ENCODE results near the gene PSMA2. TPM values are rescaled to one million over a fixed set of nuclear protein-coding genes. Genes with fewer than 3 reads are reported as not detected.

Gene PSMA2
- total RNA-seq, 3 donors from 2014 or later, result 52.1 to 69.9 (median 60.2) TPM

GRCh38 chr7:42883950-42884349 is 48.0 kb downstream of the PSMA2 start:
- Histone ChIP-seq H3K27ac (no peak overlapping the region), H3K4me1 (no peaks in the 10 kb centered on the region), H3K4me3 (no peak overlapping the region), H3K27me3 (no peaks in the 10 kb centered on the region), H3K9me3 (no peaks in the 10 kb centered on the region), H3K36me3 (no peaks in the 10 kb centered on the region)
- DNase-seq (ENCODE audit: low spot score in 2 of 2), result no peak
- intact Hi-C loops (cut with DNase I; ENCODE audit: low total_unique reads), result no loop called here
- TF ChIP-seq POLR2AphosphoS5 (IDR thresholded peaks at IDR 0.05), result no peak
- no peak for TF ChIP-seq CTCF (IDR thresholded peaks at IDR 0.05)
- no peak for TF ChIP-seq POLR2A (IDR thresholded peaks at IDR 0.05)

- no peak for TF ChIP-seq POLR2AphosphoS5 (IDR thresholded peaks at IDR 0.05)
- no peak for TF ChIP-seq CTCF (IDR thresholded peaks at IDR 0.05)
- TF ChIP-seq POLR2A (IDR thresholded peaks at IDR 0.05), result no peak
- Histone ChIP-seq H3K27me3 (no peaks in the 10 kb centered on the region), H3K27ac (no peak overlapping the region), H3K36me3 (no peaks in the 10 kb centered on the region), H3K4me3 (no peak overlapping the region), H3K4me1 (no peaks in the 10 kb centered on the region), H3K9me3 (no peaks in the 10 kb centered on the region)
- DNase-seq (ENCODE audit: low spot score in 2 of 2), result no peak
- intact Hi-C loops (cut with DNase I; ENCODE audit: low total_unique reads), result no loop called here
These were observed 51.6 kb downstream of the PSMA2 start for GRCh38 chr7:42880392-42880791.

- H3K4me1 ChIP-seq, result no peaks in the 10 kb centered on the region
- no peaks in the 10 kb centered on the region for H3K9me3 ChIP-seq
- H3K27me3 ChIP-seq, result no peaks in the 10 kb centered on the region
- TF ChIP-seq POLR2AphosphoS5 (IDR thresholded peaks at IDR 0.05) (no peak), CTCF (IDR thresholded peaks at IDR 0.05) (no peak), POLR2A (IDR thresholded peaks at IDR 0.05) (no peak)
- no peak overlapping the region for H3K27ac ChIP-seq
- intact Hi-C loops (cut with DNase I; ENCODE audit: low total_unique reads), result loop anchor here (2.0 kb wide), 1 partner anchor 30 kb away; no protein-coding TSS in a partner anchor
- no peaks in the 10 kb centered on the region for H3K36me3 ChIP-seq
- DNase-seq (ENCODE audit: low spot score in 2 of 2), result no peak
- H3K4me3 ChIP-seq, result no peak overlapping the region
These were observed 53.7 kb downstream of the PSMA2 start for GRCh38 chr7:42878303-42878702.

GRCh38 chr7:42877862-42878261 is 54.1 kb downstream of the PSMA2 start:
- no peaks in the 10 kb centered on the region for H3K27me3 ChIP-seq
- intact Hi-C loops (cut with DNase I; ENCODE audit: low total_unique reads), result loop anchor here (2.0 kb wide), 1 partner anchor 31 kb away; no protein-coding TSS in a partner anchor
- H3K4me3 ChIP-seq, result no peak overlapping the region
- H3K36me3 ChIP-seq, result no peaks in the 10 kb centered on the region
- TF ChIP-seq CTCF (IDR thresholded peaks at IDR 0.05) (no peak), POLR2AphosphoS5 (IDR thresholded peaks at IDR 0.05) (no peak), POLR2A (IDR thresholded peaks at IDR 0.05) (no peak)
- H3K4me1 ChIP-seq, result no peaks in the 10 kb centered on the region
- H3K27ac ChIP-seq, result no peak overlapping the region
- no peak for DNase-seq (ENCODE audit: low spot score in 2 of 2)
- H3K9me3 ChIP-seq, result no peaks in the 10 kb centered on the region

GRCh38 chr7:42876182-42877068 is 55.5 kb downstream of the PSMA2 start:
- Histone ChIP-seq H3K27me3 (no peaks in the 10 kb centered on the region), H3K9me3 (no peaks in the 10 kb centered on the region), H3K27ac (no peak overlapping the region), H3K36me3 (no peaks in the 10 kb centered on the region), H3K4me3 (no peak overlapping the region), H3K4me1 (no peaks in the 10 kb centered on the region)
- intact Hi-C loops (cut with DNase I; ENCODE audit: low total_unique reads), result no loop called here
- TF ChIP-seq CTCF (IDR thresholded peaks at IDR 0.05) (peak; percentile 75 to 80 (median 75)), POLR2A (IDR thresholded peaks at IDR 0.05) (no peak)
- no peak for DNase-seq (ENCODE audit: low spot score in 2 of 2)

Data from breast epithelium (tissue), 4 donors.